Measurements from ENCODE around the gene C1QTNF5.

The C1QTNF5 gene

DNA sequence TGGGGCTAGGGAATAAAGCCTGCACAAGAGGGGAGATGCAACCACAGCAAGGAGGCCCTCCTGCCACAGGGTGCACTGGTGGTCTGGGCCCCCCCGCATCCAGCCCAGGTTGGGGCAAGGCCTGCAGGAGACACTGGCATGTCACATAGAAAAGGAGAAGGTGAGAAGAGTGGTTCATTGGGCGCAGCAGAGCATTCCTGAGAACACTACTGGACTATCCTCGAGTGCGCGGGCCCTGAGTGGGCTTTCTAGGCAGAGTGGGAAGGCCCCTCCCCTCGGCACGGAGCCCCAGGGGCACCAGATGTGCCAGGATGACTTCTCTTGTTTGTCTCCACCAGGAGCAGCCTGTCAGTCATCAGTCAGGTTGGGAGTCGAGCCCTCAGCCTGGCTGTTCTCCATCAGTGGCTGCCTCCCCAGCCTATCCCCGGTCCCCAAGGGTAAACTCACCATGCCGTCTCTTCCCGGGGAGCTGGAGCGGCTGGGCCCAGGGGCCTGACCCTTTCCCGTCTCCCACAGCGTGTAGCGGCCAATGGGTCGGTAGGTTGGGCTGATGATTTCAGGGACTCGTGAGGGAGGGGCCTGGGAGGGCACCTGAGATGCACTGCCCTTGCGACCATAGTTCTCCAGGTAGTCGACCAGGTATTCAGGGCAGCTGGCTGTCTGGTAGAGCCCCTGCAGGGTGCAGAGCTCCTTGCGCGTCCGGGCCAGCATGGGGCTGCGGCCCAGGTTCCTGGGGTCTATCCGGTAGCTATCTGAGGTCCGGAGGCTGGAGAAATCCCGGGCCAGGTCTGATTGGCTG, 31.8 kb upstream of the C1QTNF5 start:
- no peak for DNase-seq

DNA sequence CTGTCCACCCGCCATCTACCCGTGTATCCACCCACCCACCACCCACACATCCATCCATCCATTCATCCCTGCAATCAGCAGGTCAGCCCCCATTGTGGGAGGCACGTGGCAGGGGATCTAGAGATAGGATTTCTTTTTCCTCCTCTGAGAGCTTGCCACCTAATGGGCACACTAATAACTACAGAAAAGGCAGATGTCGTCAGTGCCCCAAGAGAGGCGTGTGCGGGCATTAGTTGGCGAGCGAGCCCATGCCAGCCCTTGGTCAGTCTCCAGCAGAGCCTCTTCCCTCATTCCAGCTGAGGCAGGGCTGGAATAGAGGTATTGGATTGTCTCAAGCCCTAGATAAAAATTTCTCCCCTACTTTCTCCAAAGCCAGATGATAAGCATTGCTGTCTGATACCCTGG, 31.1 kb upstream of the C1QTNF5 start:
- DNase-seq: peak in 2 of 3 donors; percentile 38 to 40

DNA sequence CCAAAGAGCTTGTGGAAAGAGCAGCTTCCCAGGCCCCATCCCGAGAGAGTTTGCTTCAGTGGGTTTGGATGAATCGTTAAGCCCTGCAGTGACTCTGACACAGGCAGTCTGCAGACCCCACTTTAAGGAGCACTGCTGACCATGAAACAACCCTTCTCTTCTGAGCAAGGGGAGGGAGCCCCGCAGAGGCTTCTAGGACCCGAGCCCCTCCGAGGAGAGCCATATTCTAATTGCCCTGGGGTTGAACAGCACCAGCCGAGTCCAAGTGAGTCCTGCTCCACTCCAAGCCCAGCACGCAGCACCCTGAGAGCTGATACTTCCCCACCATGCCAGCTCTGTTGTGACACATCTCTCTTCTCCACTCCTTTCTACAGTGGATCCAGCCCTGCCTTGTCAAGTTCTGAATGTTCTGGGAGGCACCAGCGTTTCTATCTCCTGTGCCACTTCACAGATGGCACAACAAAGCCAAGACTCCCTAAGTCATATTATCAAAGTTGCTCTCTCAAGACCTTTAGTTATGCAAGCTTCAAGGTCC, 30.5 kb upstream of the C1QTNF5 start:
- no peak for DNase-seq

DNA sequence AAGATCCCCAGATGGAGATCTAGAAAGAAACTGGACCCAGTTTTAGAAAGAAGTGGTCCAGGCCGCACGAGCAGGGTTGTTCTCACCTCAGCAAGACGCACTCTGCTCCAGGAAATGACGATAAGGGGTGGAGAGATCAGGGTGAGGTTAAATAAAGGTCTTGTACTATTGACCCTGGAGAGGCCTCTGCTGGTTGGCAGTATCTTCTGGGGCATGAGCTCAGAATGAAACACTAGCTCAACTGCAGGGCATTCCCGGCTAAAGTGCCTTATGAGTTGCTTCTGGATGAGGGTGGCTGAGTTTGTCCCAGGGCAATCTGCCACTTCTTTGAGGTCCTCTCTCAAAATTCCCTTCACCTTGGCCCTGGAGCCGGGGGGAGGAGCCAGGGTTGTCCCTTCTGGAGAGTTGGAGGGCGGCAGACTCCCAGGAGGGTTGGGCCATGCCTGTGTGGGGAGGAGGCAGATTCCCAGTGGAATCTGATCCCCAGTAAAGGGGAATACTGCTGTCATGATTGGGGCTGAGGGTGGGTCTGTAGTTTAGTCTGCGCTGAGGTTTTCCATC, 29.9 kb upstream of the C1QTNF5 start:
- DNase-seq: no peak

DNA sequence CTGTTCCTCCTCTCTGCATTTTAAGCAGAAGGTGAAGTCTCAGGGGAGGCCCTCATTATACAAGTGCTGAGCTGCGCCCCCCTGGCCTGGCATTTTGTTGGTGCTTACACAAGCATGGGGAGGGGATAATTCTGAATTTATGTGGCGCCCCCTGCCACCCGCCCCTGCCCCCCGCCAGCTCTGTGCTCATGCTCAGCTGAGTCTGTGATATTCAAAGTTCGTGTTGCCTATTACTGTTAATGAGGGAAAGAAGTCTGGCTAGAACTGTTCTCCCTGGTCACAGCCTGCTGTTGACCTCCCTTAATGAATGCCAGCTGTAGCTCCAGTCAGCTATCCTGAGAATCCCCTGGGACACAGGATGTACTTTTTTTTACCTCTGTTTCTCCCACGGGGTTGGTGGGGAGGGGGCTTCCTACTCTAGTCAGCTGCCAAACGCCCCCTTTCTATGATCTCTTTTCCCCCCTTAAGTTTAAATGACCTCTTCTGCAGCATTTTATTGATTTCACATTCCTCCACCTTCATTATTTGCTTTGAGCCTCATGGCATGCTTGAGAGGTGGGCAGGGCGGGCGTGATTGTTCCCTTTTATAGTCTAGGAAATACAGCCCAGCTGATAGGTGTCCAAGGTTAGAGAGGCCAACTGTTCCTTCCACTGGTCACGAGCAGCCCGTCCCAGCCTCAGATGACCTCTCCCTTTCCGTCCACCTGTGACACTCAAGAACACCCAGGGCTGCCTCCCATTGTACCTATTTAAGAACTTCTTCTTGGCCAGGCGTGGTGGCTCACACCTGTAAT, 28.6 kb upstream of the C1QTNF5 start:
- DNase-seq: no peak

DNA sequence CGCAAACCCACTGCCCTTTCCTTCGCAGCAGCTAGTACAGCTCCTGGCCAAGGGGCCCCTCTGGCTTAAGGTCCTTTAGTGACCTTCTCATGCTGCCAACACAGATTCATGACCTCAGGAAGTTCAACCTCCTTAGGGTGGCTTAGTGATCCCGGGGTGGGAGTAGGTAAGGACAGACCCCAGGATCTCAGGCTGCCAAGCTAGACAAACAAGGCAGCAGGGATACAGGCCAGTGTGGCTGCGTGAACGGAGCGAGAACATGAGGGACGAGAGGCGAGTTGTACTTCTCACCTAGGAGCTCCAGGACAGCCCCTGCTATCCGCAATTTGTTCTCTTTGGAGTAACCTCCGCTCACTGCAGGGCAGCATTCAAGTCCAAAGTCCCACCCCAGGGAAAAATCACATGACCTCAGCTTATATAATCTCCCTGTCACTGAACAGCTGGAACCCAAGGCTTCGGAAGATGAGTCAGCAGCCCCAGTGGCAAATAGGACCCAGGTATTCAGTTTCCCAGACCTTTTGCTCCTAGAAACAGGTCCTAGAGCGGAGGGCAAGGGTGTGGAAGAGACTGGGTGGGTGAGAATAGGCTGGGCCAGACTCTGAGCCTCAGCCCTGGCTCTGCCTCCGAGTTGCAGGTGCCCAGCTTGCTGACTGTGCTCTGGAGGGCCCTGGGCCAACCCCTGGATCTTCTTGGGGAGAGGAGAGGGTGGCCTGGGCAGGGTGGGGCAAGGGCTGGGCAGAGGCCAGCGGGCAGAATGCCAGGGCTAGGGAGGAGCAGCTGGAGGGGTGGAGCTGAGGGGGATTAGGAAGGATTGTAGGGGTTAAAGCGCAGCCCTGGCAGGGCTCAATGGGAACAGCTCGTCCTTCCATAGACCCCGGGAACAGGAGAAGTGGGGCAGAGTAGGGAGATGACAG, 27.7 kb upstream of the C1QTNF5 start:
- DNase-seq: no peak

DNA sequence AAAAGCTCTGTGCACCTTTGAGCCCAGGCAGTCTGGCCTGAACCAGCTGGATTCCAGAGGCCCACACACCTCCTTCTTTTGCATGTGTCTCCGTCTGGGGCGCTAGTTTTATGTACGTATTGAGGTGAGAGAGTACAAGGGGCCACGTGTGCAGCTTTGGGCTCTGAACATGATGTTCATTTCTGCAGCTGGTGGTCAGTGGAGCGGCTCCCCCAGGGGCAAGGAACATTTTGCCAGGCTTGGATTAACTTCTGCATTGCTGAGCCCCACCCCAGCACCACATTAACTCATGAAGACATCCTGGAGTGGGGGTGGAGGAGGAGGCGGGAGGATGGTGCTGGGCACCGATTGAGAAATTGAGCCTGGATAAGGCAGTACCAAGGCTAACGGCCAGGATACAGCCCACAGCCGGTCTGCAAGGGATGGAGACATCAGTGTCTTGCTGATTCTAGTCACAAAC, 27.0 kb upstream of the C1QTNF5 start:
- peak; percentile 55 to 66 (median 57) for DNase-seq

DNA sequence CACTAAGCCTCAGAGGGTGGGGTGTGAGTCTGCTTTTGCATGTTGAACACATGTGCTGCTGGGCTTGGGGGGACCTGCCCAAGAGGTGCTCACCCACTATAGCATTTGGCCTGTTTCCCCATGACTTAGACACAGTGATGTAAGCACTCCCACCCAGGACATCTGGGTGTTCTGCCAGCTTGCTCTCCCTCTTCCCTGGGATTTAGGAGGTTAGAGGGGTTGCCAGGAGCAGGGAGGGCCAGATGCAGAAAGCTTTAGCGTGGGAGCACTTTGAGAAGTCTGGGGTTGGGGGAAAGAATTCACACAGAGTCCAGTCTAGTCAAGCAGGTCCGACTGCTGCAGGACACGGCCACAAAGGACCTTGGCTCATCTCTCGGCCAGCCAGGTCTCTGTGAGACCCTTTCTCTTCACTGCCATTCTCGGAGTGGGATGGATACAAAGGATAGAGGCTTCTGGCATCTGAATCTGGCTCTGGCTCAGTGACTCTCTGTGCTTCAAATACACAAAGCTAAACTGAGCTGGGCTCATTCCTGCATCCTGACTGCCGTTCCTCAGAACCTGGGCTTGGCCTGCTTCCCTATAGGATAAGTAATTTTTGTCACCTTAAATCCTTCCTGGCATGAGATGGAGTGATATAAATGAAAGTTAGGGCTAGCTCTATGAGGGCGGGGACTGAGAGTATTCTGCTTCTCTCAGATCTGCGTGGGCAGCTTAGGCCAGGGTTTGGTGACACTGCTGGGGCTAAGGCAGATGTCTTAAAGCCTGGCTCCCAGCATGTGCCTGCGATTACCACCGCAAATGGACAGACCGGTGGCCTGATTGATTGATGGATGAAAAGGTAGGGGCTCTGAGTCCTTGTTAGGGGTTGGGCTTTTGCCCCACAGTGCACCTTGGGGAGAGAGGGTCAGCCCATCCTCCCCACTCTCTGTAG, 26.3 kb upstream of the C1QTNF5 start:
- DNase-seq: peak; percentile 33 to 45 (median 36)

DNA sequence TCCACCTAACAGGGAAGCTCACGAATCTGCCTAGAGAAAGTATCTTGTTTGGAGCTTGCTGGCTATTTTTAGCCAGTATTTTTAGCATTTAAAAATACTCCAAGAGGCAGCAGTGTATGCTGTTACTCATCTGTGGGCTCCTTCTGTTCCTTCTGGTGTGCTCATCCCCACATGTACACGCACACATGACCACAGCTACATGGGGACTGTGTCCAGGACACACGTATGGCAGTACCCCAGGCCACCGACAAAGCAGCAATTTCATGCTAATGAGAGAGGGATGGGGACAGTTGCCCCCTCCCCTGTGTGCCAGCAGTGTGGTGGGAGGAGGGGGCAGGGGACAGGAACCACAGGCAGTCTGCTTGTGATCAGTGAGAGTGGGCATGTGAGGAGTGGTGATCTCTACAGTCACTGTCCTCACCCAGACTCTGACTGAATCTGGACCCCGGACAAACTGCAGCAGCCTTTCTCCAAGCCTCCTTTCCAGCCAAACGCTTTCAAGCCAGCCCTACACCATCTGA, 24.4 kb upstream of the C1QTNF5 start:
- DNase-seq: peak; percentile 48 to 64 (median 58)

DNA sequence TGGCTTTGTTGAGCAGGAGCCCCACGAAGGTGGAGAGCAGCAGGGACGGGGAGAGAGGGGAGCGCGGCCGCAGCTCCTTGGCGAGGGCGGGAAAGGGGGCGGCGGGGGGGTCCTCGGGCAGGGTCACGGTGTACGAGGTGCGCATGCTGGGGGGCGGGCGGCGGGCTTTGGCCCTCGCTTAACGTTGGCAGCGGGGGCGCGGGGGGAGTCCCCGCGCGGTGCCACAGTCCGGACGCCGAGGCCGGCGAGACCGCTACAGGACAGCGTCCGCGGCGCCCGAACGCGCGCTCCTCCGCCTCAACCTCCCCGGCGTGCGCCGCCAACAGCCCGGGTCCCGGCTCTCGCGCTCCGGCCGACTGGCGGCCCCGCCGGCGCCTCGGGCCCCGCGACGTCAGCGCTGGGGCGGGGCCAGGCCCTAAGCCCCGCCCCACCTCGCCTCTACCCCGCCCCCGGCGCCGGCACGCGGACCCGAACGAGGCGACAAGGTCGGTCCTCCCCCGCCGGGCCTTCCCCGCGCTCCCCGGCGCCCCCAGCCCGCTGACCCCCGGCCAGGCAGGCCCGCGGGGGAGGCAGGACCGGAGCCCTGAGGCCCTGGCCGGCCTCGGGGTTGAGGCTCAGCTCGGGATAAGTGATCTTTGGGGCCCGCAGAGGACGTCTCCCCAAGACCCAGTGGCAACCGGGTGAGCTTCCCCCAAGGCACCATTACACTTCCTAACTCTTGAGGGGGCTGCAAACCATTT, 23.3 kb upstream of the C1QTNF5 start:
- DNase-seq: peak; percentile 73 to 93 (median 84)

DNA sequence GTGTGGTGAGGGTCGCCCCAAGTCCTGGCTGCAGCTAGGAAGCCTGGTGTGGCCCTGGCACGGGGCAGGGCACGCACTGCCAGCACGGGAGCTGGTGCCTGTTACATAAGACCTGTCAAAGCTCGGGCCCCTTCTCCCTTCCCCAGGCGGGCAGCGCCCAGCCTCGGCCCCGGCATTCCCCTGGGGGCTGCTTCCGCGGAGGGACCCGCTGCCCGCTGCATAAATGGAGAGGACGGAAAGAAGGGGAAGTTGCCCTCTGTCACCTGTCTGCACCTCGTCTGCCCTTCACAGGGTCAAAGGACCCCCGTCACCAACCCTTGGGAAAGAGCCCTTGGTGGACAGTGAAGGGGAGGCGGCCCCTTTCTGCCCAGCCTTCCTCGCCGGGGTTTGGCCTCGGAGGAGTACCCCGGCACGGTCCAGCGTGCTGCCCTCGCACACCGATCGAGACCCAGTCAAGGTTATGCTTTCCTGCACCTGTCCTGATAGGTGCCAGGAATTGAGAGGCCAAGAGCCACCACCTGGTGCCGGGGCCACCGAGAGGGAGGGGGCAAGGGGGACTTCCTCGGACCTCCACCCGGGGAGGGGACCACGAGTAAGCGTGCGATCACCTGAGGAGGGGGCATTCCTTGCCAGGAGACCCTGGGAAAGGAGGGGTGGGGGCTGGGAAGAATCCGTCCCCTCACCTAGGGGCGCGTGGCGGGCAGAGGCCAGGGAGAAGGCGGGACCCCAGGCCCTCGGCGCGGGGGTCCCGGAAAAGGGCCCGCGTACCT, 22.6 kb upstream of the C1QTNF5 start:
- no peak for DNase-seq

DNA sequence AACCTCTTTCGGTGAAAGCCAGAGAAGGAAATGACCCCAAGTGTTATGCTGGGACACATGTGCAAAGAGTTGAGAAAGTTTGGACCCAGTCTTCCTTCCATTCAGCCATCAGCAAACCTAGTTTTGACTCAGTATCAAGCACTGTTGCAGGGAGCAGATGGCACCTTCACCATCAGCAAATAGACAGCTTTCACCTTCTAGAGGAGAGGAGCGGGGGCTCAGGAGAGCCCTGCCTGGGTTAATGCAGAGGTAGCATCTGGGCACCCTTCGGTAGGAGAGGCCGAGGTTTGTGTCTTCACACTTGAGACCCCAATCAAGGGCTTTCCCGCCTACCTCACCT, 22.0 kb upstream of the C1QTNF5 start:
- no peak for DNase-seq

DNA sequence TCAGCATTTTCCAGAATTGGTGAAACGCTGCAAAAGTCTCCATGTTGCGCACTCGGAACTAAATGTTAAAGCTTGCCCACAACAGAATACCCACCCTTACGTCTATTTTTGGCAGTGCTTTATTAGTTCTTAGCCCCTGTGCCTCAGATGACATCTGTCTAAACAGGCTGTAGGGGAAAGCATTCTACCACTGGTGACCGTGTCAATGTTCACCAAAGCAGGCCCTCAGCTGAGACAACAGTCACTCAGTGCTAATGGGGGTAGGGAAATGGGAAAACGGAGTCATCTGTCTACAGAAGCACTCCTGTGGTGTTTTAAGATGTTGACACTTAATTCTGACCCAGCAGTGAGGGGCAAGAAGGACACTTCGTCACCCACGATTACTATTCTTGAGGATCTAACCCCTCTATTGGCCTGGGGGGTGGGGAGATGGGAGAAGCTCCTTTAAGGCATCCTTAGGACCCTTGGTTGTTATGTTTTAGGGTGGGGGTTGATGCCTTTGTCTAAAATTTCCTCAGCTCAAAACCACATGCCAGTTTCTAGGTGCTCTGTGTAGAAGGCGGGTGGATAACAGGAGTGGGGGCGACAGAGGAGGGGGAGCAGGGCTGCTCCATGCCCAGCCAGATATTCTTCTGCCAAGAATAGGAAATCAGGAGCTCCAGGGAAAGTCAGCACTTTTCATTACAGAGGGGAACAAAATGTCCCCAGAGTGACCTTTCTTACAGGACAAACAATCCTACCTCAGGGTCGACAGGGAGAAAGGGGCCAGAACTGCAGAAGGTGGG, 21.4 kb upstream of the C1QTNF5 start:
- DNase-seq: peak; percentile 44 to 61 (median 53)

DNA sequence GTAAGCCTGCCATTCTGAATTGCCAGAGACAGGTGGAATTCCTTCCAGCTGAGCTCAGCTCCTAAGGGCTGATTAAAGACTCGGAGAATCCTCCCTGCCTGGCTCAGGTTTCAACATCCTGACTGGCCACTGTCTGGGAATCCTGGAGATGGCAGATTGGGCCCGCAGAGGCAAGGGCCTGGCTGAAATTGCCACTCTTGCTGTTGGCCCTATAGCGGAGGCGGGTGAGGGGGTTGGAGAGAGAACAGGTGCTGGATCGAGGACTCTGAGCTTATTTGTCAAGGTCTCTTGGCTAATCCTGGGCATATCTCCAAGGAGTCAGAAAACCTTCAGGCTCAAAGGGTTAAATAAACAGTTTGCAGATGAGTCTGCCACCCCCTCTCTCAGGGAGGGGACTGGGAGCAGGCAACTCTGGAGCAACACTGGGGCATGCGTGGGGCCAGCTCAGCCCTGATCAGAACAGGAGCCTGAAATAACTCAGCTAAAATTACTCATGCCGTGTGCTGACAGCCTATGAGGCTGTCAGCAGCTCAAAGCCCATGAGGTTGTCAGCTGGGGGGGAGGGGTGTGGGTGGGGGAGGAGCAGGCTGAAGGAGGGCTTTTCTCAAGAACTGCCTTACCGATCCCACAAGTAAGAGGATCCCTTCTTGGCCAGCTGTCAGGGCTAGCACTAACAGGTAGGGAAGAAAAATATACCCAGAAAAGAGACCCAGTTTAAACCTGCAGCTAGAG, 20.5 kb upstream of the C1QTNF5 start:
- peak; percentile 85 to 90 (median 87) for DNase-seq

DNA sequence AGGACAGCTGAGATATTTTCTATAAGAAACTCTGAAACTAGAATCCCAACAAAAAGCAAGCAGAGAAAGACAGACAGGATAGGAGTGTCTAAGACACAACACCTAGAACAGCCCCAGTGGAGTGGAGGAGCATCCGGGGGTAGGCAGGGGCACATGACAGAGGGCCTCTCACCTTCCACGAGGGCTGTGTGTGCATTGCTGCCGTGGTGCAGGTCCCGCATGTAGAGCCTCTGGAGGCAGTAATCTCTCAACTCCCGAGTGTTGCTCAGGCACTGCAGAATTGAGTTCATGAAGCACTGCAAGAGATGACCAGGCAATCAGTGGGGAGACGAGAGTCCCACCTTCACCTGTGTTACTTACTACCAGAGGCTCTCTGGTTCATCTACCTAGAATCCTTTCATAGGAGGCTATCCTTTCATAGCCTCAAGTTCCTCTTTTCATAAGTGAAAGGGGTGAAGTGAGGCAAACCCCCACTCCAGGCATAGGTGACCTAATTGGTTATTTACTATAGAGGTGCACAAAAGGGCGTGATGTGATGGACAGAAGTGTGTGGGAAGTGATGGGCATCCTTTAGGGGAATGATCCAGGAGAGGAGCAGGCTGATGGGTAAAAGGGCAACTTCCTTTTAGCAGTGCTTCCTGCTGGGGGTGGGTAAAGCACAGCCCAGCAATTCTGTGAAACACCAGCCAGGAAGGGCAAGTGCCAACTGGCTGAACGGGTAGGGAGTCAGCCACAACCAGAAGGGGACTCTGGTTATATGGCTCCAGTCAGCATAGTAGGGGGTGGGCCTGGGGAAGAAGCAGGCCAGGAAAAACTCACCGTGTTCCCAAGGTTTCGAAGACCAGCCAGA, 18.9 kb upstream of the C1QTNF5 start:
- peak; percentile 71 to 73 (median 72) for DNase-seq

DNA sequence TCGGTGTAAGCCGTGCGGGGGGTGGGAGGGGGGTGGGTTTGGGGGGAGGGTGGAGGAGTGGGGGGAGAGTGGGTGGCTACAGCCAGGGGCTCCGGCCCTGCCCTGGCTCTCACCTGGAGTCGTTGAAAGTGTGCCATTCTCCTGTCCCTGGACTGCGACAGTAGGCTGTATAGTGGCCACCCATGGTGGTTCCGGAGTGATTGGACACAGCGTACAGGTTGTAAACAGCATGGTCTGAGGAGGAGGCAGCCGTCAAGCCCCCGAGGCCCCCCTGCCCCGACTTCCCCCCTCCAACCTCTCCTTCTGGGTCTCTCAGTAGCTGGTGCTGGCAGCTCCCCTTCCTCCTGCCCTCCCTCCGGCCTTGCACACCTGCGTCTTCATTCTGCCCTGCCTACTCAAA, 16.4 kb upstream of the C1QTNF5 start:
- no peak for DNase-seq

Measured in suppressor macrophage treated with lipopolysaccharide for 1 hour (primary cell).